Large intestine (tissue), 3 donors: Measurements from ENCODE around the gene KAT2B. TPM values are rescaled to one million over a fixed set of nuclear protein-coding genes. Genes with fewer than 3 reads are reported as not detected.
A peak's percentile ranks its signal among the peaks of the same experiment; 100 is the strongest.
"Not testable (repeated sequence)": the region's sequence is repeated elsewhere in the genome, so short reads cannot be mapped to it uniquely, and the experiment has no call there.

ENCODE experiments used
- DNase-seq, 2 donors: peaks; one replicate each; pipeline versions ENCODE4 v3.0.0 to v3.0.0-alpha.2; 2013
- H3K27ac ChIP-seq: one replicate; pipeline ENCODE4 v1.5.1; 2013; ENCODE audit warnings: low read length
- H3K27me3 ChIP-seq: 2 replicates; pipeline ENCODE4 v1.6.1; 2013; ENCODE audit warnings: low read length; ENCODE audit not compliant: control insufficient read depth, insufficient read depth
- H3K36me3 ChIP-seq: 2 replicates; pipeline ENCODE4 v1.6.1; 2013; ENCODE audit warnings: low read length; ENCODE audit not compliant: control insufficient read depth, insufficient read depth
- H3K4me1 ChIP-seq: one replicate; pipeline ENCODE4 v1.6.1; 2013; ENCODE audit warnings: low read length; ENCODE audit not compliant: control insufficient read depth, insufficient read depth
- H3K4me3 ChIP-seq: one replicate; pipeline ENCODE4 v1.5.1; 2013; ENCODE audit warnings: low read length
- H3K9me3 ChIP-seq: one replicate; pipeline ENCODE4 v1.6.1; 2013; ENCODE audit warnings: mild to moderate bottlenecking, low read depth, low read length, moderate library complexity; ENCODE audit not compliant: control insufficient read depth
- WGBS: methylation state at CpG from one replicate; pipeline ENCODE4 v1.1.5; 2013; ENCODE audit warnings: low lambda C conversion rate; ENCODE audit not compliant: insufficient coverage; 5-methylcytosine and 5-hydroxymethylcytosine counted together
- polyA plus RNA-seq: library from polyadenylated mRNA; unstranded; fragments of 120-200 nt; gene quantifications from one replicate; pipeline ENCODE4 v1.2.1, GENCODE V29; 2013

Gene KAT2B
- polyA plus RNA-seq, 1 donor: 20.3 TPM

DNA sequence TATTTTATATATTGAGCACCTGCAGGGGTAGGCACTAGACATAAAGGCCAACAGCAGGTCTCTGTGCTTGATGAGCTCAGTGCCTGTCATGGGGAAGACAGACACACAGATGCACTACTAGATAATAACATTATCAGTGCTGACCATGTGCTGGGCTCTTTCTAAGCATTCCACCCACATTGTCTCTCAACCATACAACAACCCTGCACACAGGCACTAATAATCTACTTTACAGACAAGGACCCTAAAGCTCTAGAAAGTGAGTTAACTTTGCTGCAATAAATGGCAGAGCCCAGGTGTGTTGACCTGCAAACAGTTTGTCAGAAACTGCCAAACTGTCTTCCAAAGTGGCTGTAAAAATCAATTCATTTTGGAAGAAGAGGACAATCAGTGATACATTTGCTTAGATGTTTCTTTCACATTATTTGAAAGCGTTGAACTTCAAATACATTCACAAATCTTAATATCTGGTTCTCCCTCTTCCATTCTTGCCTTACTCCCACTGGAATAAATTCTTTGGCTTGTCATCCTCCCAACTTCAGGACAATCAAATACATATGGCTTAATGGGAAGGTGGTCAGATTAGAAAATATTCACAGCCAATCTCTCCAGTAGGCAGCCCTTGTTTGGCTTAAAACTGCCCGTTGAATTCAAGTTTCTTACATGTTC, 17.2 kb upstream of the KAT2B start:
- H3K36me3 ChIP-seq: no peaks in the 10 kb centered on the region
- H3K4me1 ChIP-seq: peaks cover 7% of the 10 kb centered on the region
- no peak overlapping the region for H3K4me3 ChIP-seq
- H3K9me3 ChIP-seq: no peaks in the 10 kb centered on the region
- WGBS: no CpG with 5 or more reads among the region's 2 CpGs
- no peak for DNase-seq
- no peaks in the 10 kb centered on the region for H3K27me3 ChIP-seq
- peak overlapping the region; percentile 11 for H3K27ac ChIP-seq

- Histone ChIP-seq H3K27me3 (no peaks in the 10 kb centered on the region), H3K27ac (peak overlapping the region; percentile 11), H3K9me3 (no peaks in the 10 kb centered on the region), H3K36me3 (no peaks in the 10 kb centered on the region), H3K4me1 (peaks cover 7% of the 10 kb centered on the region), H3K4me3 (no peak overlapping the region)
- no CpG with 5 or more reads among the region's 2 CpGs for WGBS
- DNase-seq: peak; percentile 26 to 59
Observed at GRCh38 chr3:20023623-20024405, 16.4 kb upstream of the KAT2B start.

DNA sequence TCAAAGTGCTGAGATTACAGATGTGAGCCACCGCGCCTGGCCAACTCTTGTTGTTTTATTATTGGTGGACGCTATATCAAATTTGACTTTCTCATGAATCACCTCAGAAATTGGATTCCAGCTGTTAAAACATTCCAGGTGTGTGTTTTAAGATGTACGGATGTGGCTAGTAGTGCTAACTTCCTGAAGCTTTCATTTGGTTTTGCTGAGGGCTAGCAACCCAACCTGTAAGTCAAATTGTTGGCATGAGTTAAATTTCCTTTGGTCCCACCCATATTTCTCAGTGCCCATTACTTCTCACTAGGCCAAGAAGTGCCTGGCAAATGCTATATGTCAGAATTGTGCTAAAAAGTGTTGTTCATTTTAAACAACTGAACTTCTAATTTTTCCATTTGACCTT, 13.1 kb upstream of the KAT2B start:
- Histone ChIP-seq H3K4me1 (peaks cover 7% of the 10 kb centered on the region), H3K9me3 (no peaks in the 10 kb centered on the region), H3K27ac (no peak overlapping the region), H3K4me3 (no peak overlapping the region), H3K27me3 (no peaks in the 10 kb centered on the region), H3K36me3 (no peaks in the 10 kb centered on the region)
- WGBS: 90% methylated on average over 2 of the region's 4 CpGs
- no peak for DNase-seq

GRCh38 chr3:20028905-20029331, 11.3 kb upstream of the KAT2B start:
- Histone ChIP-seq H3K27me3 (no peaks in the 10 kb centered on the region), H3K27ac (no peak overlapping the region), H3K9me3 (no peaks in the 10 kb centered on the region), H3K4me3 (no peak overlapping the region), H3K4me1 (no peaks in the 10 kb centered on the region), H3K36me3 (no peaks in the 10 kb centered on the region)
- WGBS: no CpG with 5 or more reads among the region's 7 CpGs
- DNase-seq: no peak

- H3K9me3 ChIP-seq: not testable (repeated sequence)
- WGBS: no CpG with 5 or more reads among the region's 7 CpGs
Observed at GRCh38 chr3:20031939-20032338, 8.3 kb upstream of the KAT2B start.

GRCh38 chr3:20035019-20035418, 5.2 kb upstream of the KAT2B start:
- Histone ChIP-seq H3K36me3 (no peaks in the 10 kb centered on the region), H3K4me3 (no peak overlapping the region), H3K9me3 (no peaks in the 10 kb centered on the region), H3K4me1 (peaks cover 2% of the 10 kb centered on the region), H3K27me3 (no peaks in the 10 kb centered on the region), H3K27ac (no peak overlapping the region)
- no peak for DNase-seq
- no CpG with 5 or more reads among the region's 4 CpGs for WGBS

More at GRCh38 chr3:20031939-20032338, 8.3 kb upstream of the KAT2B start:
- not testable (repeated sequence) for DNase-seq, H3K4me1 ChIP-seq, H3K27ac ChIP-seq, H3K36me3 ChIP-seq, H3K4me3 ChIP-seq, H3K27me3 ChIP-seq

DNA sequence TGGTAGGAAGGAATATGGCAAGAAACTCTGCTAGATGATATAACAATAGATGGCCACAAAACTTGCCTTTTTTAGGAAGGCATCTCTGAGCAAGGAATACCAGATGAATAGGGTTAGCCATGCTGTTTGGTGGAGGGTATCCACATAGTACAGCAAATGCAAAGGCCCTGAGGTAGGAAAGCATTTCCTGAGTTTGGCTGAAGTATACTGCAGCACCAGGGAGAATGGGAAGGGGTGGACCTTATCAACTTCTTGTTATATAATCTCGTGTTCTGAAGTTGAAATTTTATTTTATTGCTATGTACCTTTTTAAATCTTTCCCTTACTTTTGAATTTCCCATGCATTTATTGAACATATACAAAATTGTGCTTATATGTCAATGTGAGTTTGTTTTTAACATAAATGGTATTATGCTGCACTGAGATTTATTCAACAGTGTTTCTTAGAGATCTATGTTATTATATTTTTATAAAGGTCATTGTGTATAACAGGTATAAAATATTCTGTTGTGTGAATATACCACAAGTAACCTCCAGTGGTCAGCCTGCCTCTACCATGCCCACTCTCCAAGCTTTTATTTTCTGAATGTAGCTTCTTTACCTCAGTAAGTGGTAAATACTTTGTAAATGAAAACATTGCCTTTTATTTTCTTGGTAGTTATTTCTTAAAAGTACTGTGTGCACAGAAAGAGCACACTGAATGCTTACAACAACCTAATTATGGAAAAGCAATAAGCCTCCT, 2.8 kb upstream of the KAT2B start:
- Histone ChIP-seq H3K27ac (no peak overlapping the region), H3K4me1 (peaks cover 4% of the 10 kb centered on the region), H3K4me3 (no peak overlapping the region), H3K9me3 (no peaks in the 10 kb centered on the region), H3K36me3 (no peaks in the 10 kb centered on the region), H3K27me3 (no peaks in the 10 kb centered on the region)
- DNase-seq: no peak
- 100% methylated on average over 1 of the region's 1 CpG for WGBS

- H3K4me3 ChIP-seq: peak overlapping the region; percentile 85
- peak in 1 of 2 donors; percentile 28 for DNase-seq
- H3K4me1 ChIP-seq: peaks cover 12% of the 10 kb centered on the region
- H3K36me3 ChIP-seq: no peaks in the 10 kb centered on the region
- H3K27ac ChIP-seq: peak overlapping the region; percentile 94
- no peaks in the 10 kb centered on the region for H3K27me3 ChIP-seq
- 4% methylated on average over 3 of the region's 16 CpGs for WGBS
- no peaks in the 10 kb centered on the region for H3K9me3 ChIP-seq
Observed at GRCh38 chr3:20038699-20039465, 1.4 kb upstream of the KAT2B start.

GRCh38 chr3:20039466-20039764, 831 bp upstream of the KAT2B start:
- H3K9me3 ChIP-seq: no peaks in the 10 kb centered on the region
- H3K27me3 ChIP-seq: no peaks in the 10 kb centered on the region
- peaks cover 12% of the 10 kb centered on the region for H3K4me1 ChIP-seq
- H3K4me3 ChIP-seq: peak overlapping the region; percentile 85
- H3K27ac ChIP-seq: peak overlapping the region; percentile 94
- WGBS: no CpG with 5 or more reads among the region's 4 CpGs
- no peaks in the 10 kb centered on the region for H3K36me3 ChIP-seq
- no peak for DNase-seq
